Islet precursor cell (in vitro differentiated cells): Measurements from ENCODE around the gene ZC3H13.
"Not testable (repeated sequence)": the region's sequence is repeated elsewhere in the genome, so short reads cannot be mapped to it uniquely, and the experiment has no call there.

ENCODE experiments used
- DNase-seq: peaks from one replicate; pipeline ENCODE4 v3.0.0-alpha.2; 2018

Gene ZC3H13

GRCh38 chr13:46006688-46007452, 45.7 kb downstream of the ZC3H13 start:
- no peak for DNase-seq

- no peak for DNase-seq
Observed at GRCh38 chr13:46004491-46004890, 48.1 kb downstream of the ZC3H13 start.

- no peak for DNase-seq
Observed at GRCh38 chr13:45996631-45997030, 55.9 kb downstream of the ZC3H13 start.

GRCh38 chr13:45995245-45995644, 57.3 kb downstream of the ZC3H13 start:
- no peak for DNase-seq

GRCh38 chr13:45994752-45995151, 57.8 kb downstream of the ZC3H13 start:
- no peak for DNase-seq

- no peak for DNase-seq
Observed at GRCh38 chr13:45989607-45990006, 62.9 kb downstream of the ZC3H13 start.

GRCh38 chr13:45981127-45981526, 71.4 kb downstream of the ZC3H13 start:
- DNase-seq = not testable (repeated sequence)

GRCh38 chr13:45975337-45975736, 77.2 kb downstream of the ZC3H13 start:
- DNase-seq = no peak

- no peak for DNase-seq
Observed at GRCh38 chr13:45974500-45974899, 78.0 kb downstream of the ZC3H13 start.

GRCh38 chr13:45967589-45967988, 85.0 kb downstream of the ZC3H13 start:
- no peak for DNase-seq

- no peak for DNase-seq
Observed at GRCh38 chr13:45966715-45967114, 85.8 kb downstream of the ZC3H13 start.

GRCh38 chr13:45961468-45961867, 91.1 kb downstream of the ZC3H13 start:
- no peak for DNase-seq

- DNase-seq = no peak
Observed at GRCh38 chr13:45954836-45955800, 97.4 kb downstream of the ZC3H13 start.

GRCh38 chr13:45953082-45953481, 99.5 kb downstream of the ZC3H13 start:
- no peak for DNase-seq

- no peak for DNase-seq
Observed at GRCh38 chr13:45951724-45952123, 100.8 kb downstream of the ZC3H13 start.

- DNase-seq = no peak
Observed at GRCh38 chr13:45951166-45951565, 101.4 kb downstream of the ZC3H13 start.

- no peak for DNase-seq
Observed at GRCh38 chr13:45950386-45951000, 102.1 kb downstream of the ZC3H13 start.

GRCh38 chr13:45949161-45949560, 103.4 kb downstream of the ZC3H13 start:
- DNase-seq = no peak

GRCh38 chr13:45943965-45944364, 108.6 kb downstream of the ZC3H13 start:
- no peak for DNase-seq

GRCh38 chr13:45943120-45943519, 109.4 kb downstream of the ZC3H13 start:
- no peak for DNase-seq

GRCh38 chr13:45941261-45941660, 111.3 kb downstream of the ZC3H13 start:
- DNase-seq = no peak

- DNase-seq = no peak
Observed at GRCh38 chr13:45940061-45940460, 112.5 kb downstream of the ZC3H13 start.

- no peak for DNase-seq
Observed at GRCh38 chr13:45936621-45937020, 115.9 kb downstream of the ZC3H13 start.
